ENCODE measurements around the gene POLR3B. TPM values are rescaled to one million over a fixed set of nuclear protein-coding genes. Genes with fewer than 3 reads are reported as not detected.
A peak's percentile ranks its signal among the peaks of the same experiment; 100 is the strongest.

The POLR3B gene
- 11.9 and 13.8 TPM in 2 replicates for total RNA-seq

DNA sequence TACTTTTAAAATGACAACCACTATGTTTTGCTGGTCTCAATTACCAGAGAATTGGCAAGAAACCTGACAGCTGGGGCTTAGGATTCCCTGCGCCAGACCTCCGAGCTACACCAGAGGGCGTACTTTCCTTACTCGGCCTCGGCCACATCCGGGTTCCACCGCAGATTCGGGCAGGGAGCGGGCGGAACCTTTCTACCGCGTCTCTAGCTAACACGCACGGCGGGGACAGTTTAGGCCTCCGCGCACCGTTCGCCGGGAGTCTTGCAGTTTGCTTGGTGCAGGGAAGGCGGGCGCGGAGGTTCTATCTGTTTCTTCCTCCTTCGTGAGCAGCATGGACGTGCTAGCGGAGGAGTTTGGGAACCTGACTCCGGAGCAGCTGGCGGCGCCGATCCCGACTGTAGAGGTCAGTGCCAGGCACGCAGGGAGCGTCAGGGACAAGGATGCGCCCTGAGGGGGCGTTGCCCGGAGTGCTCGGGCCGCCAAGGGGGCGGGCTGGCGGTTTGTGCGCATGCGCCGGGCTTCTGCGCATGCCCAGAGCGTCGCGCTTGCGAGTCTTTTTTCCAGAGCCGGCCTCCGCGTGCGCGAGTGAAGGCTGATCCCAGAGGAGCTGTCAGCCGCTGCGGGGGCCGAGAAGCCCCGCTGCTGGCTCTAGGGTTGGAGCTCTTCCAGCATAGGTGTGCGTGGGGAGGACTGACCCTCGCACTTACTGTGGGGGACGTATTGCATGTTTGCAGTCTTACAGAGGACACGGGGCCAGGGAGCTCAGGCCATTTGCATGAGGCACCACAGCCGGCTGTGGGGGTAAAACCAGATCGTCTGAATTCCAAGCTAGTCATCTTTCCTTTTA lies at the start of gene POLR3B:
Gene POLR3B (plus strand): TSS at position 200 of the 847 bp plus-strand sequence. CDS start 132 bp downstream, at position 332.
- H3K4me3 ChIP-seq (ENCODE audit: insufficient read depth, low read length), result peak within 1 kb of the TSS; percentile 93
- peak within 1 kb of the TSS; percentile 87 for H3K27ac ChIP-seq (ENCODE audit: low read depth, low read length)
- peaks cover 36% of the 10 kb centered on the region for H3K79me2 ChIP-seq (ENCODE audit: insufficient read depth, low read length)
- no peaks in the 10 kb centered on the region for H3K27me3 ChIP-seq (ENCODE audit: insufficient read depth, low read length)
- H4K20me1 ChIP-seq (ENCODE audit: insufficient read depth, low read length), result no peaks in the 10 kb centered on the region
- TF ChIP-seq, protein P1, sequence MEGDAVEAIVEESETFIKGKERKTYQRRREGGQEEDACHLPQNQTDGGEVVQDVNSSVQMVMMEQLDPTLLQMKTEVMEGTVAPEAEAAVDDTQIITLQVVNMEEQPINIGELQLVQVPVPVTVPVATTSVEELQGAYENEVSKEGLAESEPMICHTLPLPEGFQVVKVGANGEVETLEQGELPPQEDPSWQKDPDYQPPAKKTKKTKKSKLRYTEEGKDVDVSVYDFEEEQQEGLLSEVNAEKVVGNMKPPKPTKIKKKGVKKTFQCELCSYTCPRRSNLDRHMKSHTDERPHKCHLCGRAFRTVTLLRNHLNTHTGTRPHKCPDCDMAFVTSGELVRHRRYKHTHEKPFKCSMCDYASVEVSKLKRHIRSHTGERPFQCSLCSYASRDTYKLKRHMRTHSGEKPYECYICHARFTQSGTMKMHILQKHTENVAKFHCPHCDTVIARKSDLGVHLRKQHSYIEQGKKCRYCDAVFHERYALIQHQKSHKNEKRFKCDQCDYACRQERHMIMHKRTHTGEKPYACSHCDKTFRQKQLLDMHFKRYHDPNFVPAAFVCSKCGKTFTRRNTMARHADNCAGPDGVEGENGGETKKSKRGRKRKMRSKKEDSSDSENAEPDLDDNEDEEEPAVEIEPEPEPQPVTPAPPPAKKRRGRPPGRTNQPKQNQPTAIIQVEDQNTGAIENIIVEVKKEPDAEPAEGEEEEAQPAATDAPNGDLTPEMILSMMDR (IDR thresholded peaks at IDR 0.05; ENCODE audit: extremely low read depth, low read depth, low read length), result peak; percentile 92
- peak within 1 kb of the TSS; percentile 86 for H3K4me2 ChIP-seq (ENCODE audit: insufficient read depth, low read length)
- H3K36me3 ChIP-seq (ENCODE audit: insufficient read depth, low read length), result no peaks in the 10 kb centered on the region
- no peaks in the 10 kb centered on the region for H3K9me3 ChIP-seq (ENCODE audit: low read depth, low read length)
- peaks cover 12% of the 10 kb centered on the region for H3K4me1 ChIP-seq (ENCODE audit: insufficient read depth, low read length)
- peak within 1 kb of the TSS; percentile 99 for H2AFZ ChIP-seq (ENCODE audit: low read length)
- DNase-seq (ENCODE audit: insufficient read length, low spot score, missing footprints), result peak; percentile 97

DNA sequence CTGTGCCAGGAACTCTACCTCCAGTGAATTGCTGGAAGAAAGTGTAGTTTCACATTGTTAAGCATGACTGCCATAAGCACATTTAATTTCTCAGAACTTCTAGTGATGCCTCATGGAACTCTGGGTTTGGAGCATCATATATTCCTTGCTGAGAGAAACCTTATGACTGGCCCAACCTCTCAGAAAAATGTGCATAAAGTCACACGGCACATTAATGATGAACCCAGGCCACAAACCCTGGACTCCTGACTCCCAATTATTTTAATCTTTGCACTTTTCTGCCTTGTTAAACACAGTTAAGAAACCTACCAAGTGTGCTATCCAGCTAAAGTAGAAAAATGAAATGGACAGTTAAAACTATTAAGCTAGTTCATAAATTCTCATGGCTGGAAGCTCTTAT lies 49.4 kb upstream of the POLR3B start:
- Histone ChIP-seq H3K4me1 (ENCODE audit: insufficient read depth, low read length) (peaks cover 12% of the 10 kb centered on the region), H4K20me1 (ENCODE audit: insufficient read depth, low read length) (no peaks in the 10 kb centered on the region), H3K27me3 (ENCODE audit: insufficient read depth, low read length) (no peaks in the 10 kb centered on the region), H3K36me3 (ENCODE audit: insufficient read depth, low read length) (no peaks in the 10 kb centered on the region), H3K4me2 (ENCODE audit: insufficient read depth, low read length) (no peak overlapping the region), H3K4me3 (ENCODE audit: insufficient read depth, low read length) (no peak overlapping the region), H3K9me3 (ENCODE audit: low read depth, low read length) (no peaks in the 10 kb centered on the region), H3K79me2 (ENCODE audit: insufficient read depth, low read length) (peaks cover 7% of the 10 kb centered on the region), H2AFZ (ENCODE audit: low read length) (no peak overlapping the region), H3K27ac (ENCODE audit: low read depth, low read length) (no peak overlapping the region)
- TF ChIP-seq, protein P1 (IDR thresholded peaks at IDR 0.05; ENCODE audit: extremely low read depth, low read depth, low read length), result no peak
- DNase-seq (ENCODE audit: insufficient read length, low spot score, missing footprints), result no peak

DNA sequence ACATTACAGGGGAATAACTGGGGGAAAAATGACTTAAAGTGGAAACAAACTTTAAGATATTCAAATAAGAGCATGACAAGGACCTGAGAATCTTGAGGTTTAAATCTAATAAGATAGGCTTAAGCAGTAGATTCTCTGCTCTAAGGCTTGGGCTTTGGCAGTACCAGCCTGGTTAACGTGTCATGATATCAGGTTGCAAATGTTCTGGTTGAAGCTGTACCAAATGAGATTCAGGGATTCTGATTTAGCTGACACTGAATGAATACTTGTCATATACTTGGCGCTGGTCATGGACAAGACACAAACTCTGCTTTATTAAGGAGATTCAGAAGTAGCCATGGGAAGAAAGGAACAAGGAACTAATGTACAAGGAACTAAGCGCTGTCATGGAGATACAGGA lies 48.9 kb upstream of the POLR3B start:
- no peak overlapping the region for H3K4me3 ChIP-seq (ENCODE audit: insufficient read depth, low read length)
- no peaks in the 10 kb centered on the region for H3K27me3 ChIP-seq (ENCODE audit: insufficient read depth, low read length)
- TF ChIP-seq, protein P1 (IDR thresholded peaks at IDR 0.05; ENCODE audit: extremely low read depth, low read depth, low read length), result no peak
- H4K20me1 ChIP-seq (ENCODE audit: insufficient read depth, low read length), result no peaks in the 10 kb centered on the region
- H3K36me3 ChIP-seq (ENCODE audit: insufficient read depth, low read length), result no peaks in the 10 kb centered on the region
- peaks cover 5% of the 10 kb centered on the region for H3K79me2 ChIP-seq (ENCODE audit: insufficient read depth, low read length)
- H3K4me2 ChIP-seq (ENCODE audit: insufficient read depth, low read length), result no peak overlapping the region
- H3K9me3 ChIP-seq (ENCODE audit: low read depth, low read length), result no peaks in the 10 kb centered on the region
- H3K4me1 ChIP-seq (ENCODE audit: insufficient read depth, low read length), result peaks cover 12% of the 10 kb centered on the region
- no peak overlapping the region for H3K27ac ChIP-seq (ENCODE audit: low read depth, low read length)
- no peak overlapping the region for H2AFZ ChIP-seq (ENCODE audit: low read length)
- no peak for DNase-seq (ENCODE audit: insufficient read length, low spot score, missing footprints)
